Fibroblast of skin of abdomen (primary cell): ENCODE measurements around the gene RAP1A.
"Not testable (repeated sequence)": the region's sequence is repeated elsewhere in the genome, so short reads cannot be mapped to it uniquely, and the experiment has no call there.

Experiments
- DNase-seq: peaks from one replicate; pipeline ENCODE4 v3.0.0-alpha.2; 2013

The RAP1A gene

DNA sequence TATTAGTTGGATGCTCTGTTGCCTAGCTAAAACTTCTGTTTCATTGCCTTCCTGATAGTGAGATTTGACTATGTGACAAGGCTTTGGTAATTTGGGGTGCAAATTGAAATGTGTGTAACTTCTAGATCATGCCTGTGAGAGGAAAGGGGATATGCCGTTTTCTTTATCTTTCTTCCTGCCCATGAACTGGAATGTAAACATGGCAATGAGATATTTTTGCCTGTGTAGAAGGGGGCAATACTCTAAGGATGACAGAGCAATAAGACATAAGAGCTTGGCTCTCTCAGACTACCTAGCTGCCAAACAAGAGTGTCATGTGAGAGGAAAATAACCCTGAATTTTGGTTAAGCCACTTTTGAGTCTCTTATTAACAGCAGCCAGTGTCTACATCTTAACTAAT lies 49.7 kb downstream of the RAP1A start:
- no peak for DNase-seq

DNA sequence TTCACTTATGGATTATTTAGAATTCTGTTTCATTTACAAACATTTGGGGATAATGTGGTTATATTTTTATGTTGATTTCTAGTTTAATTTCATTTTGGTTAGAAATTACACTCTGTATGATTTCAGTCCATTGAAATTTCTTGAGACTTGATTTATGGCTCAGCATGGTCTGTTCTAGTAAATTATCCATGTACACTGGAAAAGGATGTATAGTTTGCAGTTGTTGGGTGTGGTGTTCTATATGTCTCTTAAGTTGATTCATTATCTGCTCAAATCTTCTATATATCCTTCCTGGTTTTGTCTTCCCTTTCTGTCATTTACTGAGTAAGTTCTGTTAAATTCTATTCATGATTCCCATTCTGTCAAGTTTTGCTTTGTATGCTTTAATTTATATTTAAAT lies 52.3 kb downstream of the RAP1A start:
- no peak for DNase-seq

DNA sequence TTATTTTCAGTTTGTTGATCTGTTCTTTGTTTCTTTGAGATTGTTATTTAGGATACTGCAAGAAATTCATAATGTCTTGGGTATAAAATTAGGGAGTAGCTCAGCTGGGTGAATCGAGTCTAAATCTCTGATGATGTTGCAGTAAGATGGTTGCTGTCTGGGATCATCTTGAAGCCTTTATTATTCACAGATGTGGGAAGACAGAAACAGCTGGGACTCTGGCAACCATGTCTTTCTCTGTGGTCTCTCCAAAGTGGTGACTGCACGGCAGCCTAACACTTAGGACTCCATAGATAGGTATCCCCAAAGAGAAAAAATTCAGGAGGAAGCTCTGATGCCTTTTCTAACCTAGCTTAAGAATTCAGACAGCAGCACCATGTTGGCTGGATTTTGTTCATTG lies 52.7 kb downstream of the RAP1A start:
- DNase-seq: peak; percentile 59

DNA sequence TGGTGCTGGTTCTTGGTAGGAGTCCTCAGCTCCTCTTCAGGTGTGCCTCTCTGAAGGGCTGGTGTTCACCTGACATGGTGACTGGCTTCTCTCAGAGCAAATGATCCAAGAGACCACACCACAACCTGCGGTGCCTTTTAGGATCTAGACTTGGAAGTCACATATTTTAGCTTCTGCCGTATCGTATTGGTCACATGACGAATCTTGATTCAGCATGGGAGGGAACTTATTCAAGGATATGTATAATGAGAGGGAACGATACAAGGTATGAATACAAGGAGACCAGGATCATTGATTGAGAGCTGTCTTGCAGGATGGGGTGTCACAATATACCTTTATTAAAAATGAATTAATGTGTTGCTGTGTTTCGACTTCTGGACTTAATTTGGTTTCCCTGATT lies 58.0 kb downstream of the RAP1A start:
- no peak for DNase-seq

DNA sequence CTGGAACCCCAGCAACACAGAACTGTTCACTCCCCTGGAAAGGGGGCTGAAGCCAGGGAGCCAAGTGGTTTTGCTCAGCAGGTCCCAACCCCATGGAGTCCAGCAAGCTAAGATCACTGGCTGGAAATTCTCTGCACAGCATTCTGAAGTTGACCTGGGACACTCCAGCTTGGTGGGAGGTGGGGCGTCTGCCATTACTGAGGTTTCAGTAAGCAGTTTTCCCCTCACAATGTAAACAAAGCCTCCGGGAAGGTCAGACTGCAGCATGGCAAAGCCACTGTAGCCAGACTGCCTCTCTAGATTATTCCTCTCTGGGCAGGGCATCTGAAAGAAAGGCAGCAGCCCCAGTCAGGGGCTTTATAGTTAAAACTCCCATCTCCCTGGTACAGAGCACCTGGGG lies 60.0 kb downstream of the RAP1A start:
- DNase-seq: no peak

DNA sequence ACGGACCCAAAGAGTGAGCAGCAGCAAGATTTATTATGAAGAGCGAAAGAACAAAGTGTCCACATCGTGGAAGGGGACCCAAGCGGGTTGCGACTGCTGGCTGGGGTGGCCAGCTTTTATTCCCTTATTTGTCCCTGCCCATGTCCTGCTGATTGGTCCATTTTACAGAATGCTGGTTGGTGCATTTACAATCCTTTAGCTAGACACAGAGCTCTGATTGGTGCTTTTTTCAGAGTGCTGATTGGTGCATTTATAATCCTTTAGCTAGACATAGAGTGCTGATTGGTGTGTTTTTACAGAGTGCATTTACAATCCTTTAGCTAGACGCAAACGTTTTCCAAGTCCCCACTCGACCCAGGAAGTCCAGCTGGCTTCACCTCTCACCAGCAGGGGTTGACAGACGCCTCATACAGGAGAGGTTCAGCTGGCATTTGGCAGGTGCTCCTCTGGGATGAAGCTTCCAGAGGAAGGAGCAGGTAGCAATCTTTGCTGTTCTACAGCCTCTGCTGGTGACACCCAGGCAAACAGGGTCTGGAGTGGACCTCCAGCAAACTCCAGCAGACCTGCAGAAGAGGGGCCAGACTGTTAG lies 60.7 kb downstream of the RAP1A start:
- DNase-seq: not testable (repeated sequence)

DNA sequence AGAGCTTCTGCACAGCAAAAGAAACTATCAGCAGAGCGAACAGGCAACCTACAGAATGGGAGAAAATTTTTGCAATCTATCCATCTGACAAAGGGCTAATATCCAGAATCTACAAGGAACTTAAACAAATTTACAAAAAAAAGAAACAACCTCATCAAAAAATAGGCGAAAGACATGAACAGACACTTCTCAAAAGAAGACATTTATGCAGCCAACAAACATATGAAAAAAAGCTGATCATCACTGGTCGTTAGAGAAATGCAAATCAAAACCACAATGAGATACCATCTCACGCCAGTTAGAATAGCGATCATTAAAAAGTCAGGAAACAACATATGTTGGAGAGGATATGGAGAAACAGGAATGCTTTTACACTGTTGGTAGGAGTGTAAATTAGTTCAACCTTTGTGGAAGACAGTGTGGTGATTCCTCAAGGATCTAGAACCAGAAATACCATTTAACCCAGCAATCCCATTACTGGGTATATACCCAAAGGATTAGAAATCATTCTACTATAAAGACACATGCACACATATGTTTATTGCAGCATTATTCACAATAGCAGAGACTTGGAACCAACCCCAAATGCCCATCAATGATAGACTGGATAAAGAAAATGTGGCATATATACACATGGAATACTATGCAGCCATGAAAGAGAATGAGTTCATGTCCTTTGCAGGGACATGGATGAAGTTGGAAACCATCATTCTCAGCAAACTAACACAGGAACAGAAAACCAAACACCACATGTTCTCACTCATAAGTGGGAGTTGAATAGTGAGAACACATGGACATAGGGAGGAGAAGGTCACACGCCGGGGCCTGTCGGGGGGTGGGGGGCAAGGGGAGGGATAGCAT lies 65.9 kb downstream of the RAP1A start:
- not testable (repeated sequence) for DNase-seq

DNA sequence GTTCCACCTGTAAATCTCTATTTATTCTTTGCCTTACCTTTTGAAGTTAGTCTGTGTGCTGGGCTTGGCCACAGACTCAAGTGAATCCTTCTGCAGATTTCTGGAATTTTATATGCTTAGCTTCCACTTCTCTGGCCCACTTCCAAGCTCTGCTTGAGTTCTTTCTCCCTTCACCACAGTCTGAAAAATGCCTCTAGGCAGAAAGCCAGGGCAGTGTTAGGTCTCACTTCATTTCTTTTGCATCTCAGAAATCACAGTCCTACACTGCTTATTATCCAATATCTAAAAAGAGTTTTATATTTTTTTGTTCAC lies 70.7 kb downstream of the RAP1A start:
- peak; percentile 97 for DNase-seq

DNA sequence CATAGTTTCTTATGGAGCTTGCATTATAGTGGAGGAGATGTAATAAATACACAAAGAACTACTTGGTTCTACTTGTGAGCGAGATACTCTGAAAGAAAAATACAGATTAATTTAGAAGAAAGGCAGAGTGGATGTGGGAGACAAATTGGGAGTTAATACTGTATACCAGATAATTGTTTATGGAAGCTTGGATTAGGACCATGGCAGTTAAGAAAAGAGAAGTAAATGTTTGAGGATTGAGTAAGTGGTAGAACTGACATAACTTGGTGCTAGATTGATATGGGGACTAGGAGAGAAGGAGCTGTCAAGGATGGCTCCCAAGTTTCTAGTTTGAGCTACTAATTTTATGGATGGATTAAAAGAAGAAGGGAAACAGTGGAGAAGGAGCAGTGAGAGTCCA lies 72.3 kb downstream of the RAP1A start:
- no peak for DNase-seq

DNA sequence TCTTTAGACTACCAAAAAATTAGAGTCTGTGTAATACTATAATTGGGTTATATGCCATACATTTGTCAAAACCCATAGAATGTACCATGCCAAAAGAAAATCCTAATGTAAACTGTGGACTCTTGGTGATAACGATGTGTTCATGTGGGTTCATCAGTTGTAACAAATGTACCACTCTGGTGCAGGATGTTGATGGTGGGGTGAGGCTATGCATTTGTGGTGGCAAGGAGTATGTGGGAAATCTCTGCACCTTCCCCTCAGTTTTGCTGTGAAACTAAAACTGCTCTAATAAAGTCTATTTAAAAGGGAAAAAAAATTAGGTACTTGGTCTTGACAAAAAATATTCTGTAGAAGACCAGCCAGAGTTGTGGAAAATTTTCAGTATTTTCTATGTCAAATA lies 76.2 kb downstream of the RAP1A start:
- no peak for DNase-seq

DNA sequence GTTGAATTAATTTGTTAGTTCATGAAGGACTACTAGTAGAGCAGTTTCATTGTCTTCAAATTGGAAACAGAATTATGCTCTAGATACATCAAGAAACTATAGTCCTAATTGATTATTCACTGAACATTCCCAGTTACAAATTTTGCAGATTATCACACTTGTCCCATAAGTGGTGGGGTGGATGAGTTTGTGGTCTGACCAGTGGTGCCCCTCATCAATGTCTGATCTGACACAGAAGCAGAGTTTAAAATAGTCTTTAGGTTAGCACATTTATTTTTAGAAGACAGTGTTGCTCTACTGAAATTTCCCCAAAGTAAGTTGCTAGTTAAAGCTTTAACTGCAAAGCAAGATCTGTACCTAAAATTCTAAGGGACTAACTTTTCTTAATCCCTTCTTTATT lies 76.7 kb downstream of the RAP1A start:
- DNase-seq: no peak

DNA sequence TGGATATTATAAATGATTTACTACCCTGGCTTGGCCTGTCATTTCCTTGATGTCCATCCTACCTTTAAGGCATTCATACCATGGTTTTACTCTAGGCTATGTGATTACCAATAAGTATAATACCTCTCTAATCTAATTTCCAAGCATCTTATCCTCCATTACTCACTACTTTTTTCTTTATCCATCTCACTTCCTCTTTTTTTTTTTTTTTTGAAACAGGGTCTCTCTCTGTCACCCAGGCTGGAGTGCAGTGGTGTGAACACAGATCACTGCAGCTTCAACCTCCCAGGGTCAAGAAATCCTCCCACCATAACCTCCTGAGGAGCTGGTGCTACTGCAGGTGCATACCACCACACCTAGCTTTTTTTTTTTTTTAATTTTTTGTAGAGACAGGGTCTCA lies 79.7 kb downstream of the RAP1A start:
- DNase-seq: no peak

DNA sequence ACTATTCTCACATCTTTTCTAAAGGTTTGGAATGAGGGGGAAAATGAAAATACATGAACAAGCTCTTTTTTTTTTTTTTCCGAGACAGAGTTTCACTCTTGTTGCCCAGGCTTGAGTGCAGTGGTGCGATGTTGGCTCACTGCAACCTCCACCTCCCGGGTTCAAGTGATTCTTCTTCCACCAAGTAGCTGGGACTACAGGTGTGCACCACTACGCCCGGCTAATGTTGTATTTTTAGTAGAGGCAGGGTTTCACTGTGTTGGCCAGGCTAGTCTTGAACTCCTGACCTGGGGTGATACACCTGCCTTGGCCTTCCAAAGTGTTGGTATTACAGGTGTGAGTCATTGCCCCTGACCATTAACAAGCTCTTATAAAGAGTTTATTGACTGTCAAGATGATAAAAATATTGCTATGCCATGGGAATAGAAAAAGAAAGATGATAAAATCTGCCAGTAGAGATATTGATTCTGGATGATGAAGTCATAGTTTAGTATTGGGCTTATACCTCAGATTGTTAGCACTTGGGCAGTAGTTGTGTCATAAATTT lies 83.0 kb downstream of the RAP1A start:
- no peak for DNase-seq

DNA sequence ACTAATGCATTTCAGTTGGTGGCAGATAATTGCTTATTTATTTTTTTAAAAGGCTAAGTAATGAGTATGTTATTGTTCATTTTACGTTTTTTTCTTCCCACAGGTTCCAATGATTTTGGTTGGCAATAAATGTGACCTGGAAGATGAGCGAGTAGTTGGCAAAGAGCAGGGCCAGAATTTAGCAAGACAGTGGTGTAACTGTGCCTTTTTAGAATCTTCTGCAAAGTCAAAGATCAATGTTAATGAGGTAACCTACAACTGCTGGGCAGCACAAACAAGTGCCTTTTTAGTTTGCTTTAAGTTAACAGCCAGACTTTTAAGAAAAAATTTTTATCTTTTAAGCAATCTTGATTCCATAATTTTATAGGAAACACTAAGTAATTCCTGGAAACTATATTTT lies 84.7 kb downstream of the RAP1A start:
- DNase-seq: no peak

DNA sequence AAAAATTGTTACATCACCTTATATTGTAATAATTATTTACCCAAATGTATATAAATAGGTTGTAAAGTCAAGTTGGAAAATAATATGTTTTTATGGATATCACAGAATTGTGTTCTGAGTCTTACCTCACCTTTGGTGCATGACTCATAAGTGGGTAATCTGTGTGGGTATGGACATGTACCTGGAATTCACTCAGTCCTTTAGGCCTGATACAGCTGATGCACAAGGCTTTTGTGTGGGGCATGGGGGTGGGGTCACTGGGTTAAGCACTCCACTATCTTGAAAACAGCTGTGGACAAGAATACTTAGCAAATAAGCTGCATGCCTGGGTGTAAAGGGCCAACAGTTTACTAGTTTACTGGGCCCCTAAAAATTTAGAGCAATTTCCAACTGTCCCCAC lies 85.2 kb downstream of the RAP1A start:
- DNase-seq: no peak

DNA sequence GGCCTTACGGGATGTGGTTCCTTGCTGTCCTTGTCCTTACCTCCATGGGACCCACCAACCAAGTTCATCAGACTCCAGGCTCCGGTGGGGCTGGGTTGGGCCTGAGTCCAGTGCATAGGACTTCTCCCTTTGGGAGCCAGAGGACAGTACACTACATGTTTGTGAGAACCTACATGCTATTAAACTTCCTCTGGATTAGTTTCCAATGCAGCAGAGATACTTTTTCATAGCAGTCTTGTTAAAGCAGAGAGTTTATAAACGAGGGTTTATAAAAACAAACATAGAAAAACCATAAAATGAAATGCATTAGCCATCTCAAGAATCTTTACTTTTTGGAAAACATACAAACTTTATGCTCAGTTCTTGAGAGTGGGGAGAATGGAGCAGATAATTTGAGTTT lies 86.3 kb downstream of the RAP1A start:
- no peak for DNase-seq

DNA sequence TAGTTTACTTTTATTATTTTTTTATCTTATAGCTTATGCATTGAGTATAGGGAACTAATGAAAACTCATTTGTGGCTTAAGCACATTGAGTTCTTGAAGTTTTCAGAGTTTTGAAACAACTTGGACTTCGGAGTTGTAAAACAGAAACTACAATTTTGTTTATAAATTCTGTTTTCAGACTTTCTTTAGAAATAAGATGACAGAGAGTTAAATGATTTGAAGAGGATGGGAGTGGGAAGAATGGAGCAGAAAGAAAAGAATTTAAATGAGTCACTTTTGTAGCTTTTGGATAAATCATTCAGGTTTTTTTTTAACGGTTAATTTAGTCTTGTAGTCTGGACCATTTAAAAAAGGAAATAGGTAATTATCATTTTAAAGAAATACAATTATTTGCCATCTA lies 87.3 kb downstream of the RAP1A start:
- DNase-seq: no peak

DNA sequence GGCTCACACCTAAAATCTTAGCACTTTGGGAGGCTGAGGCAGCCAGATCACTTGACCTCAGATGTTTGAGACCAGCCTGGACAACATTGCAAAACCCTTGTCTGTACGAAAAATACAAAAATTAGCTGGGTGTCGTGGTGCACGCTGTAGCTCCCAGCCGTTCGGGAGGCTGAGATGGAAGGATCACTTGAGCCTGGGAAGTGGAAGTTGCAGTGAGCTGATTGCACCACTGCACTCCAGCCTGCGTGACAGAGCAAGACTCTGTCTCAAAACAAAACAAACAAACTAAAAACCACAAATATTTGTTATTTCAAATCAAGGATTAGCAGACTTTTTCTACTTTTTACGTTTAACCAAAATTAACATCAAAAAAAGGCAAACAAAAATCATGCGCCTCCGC lies 88.3 kb downstream of the RAP1A start:
- no peak for DNase-seq

DNA sequence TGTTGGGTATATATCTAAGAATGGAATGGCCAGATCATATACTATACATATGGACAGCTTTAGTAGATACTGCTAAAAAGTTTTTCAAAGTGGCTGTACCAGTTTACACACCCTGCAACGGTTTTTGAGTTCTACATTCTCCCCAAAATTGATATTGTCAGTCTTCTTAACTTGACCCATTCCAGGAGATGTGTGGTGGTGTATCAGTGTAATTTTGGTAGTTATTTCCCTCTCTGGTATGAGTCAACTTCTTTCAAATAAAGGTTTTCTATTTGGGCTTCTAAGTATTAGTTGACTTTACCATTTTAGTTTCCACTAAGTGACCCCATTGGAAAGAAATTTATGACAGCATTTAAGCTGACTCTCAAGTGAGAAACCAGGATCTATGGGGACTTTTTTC lies 90.4 kb downstream of the RAP1A start:
- no peak for DNase-seq

DNA sequence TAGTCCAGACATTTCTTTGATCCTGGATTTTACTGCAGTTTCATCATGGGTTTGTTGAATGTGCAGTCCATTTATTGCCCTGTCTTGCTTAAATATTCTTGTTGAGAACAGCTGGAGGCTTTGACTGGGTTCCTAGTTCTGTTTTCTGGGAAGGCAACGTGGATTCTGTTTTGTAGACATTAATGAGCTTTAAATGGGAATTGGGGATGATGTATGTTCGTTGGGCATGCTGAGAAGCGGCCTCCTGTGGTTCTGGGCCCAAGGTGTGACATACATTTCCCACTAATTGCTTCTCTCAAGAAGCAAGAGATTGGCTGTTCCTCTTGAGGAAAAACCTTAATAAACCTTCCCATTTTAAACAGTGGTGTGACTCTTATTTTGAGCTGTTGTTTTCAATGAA lies 96.7 kb downstream of the RAP1A start:
- no peak for DNase-seq

DNA sequence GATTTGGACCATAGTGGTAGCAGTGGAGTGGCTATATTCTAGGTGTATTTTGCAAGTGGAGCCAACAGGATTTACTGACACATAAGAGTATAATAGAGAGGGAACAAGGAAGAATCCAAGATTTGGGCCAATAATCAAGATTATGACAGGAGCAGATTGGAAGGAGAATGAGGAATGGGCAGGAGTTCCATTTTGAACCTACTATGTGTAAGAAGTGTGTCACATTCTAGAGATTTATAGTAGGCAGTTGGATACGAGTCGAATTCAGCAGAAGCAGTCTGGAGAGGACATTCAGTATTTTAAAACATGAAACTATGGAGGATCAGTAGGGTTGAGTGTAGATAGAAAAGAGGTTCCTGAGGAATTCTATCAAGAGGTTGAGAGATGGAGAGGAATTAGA lies 97.9 kb downstream of the RAP1A start:
- DNase-seq: no peak

DNA sequence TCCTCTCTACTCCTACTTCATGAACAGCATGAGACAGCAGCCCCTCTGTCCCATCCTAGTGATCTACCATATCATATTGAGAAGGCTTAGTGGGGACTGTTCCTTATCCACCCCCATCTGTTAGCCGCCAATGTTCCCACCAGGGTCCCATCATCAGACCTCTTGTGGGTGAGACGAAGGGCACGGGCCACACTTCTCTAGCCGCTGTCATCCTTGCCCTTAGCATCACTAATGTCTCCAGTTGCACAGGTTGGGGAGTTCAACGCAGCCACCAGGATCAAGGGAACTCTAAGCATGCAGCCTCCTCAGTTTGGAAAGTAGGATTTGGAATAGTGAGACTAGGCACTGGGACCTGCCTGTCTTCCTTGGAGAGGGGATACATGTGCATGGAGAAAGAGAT lies 99.5 kb downstream of the RAP1A start:
- DNase-seq: no peak

DNA sequence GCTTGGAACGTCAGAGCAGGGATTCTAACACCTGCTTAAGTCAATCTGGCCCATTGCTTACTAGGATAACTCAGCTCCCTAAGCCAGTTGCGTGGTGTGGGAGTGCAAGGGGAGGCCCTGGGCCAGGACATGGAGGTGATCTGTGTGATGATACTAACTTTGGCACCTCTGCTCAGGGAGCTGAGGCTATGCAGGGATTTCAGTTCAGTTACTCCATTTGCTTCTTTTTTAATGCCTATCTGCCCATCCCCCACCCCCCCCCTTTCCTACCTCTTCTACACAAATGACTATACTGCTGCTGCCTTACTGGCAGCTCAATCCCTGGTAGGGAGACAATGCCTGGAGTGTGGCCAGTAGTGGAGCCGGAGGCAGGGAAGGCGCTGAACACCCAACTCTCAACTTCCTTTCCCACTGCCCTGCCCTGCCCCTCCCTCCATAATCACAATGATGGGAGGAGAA lies 100.1 kb downstream of the RAP1A start:
- DNase-seq: no peak

DNA sequence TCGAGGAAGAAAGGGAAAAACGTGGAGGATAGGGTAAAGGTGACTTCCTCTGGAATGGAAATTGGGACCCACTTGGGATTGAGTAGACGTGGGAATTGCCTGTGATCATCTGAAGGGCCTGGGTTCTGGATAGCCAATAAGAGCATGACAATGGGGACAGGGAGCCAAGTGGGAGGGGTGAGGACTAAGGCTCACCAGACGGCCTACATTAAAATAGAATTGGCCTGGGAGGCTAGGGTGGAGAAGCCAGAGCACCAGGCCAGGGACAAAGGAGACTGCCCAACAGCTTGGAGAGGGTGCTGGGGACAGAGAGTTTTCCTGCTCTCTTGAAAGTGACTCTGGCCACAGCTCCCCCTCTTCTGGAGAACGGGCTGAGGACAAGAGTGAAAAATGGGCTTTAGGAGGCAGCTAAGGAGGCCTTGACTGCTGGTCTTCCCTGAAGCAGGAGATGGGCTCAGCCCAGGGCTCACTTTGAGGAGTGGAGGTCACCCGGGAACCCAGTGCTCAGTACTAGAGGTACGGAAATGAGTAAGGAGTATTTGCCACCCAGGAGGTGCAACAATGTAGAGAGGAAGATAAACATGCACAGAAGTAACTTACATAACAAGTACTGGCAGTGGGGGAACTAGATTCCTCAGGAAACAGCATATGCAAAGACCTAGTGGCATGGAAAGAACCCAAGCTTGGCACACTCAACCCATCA lies 100.8 kb downstream of the RAP1A start:
- DNase-seq: no peak
